PC-3 (cell line): ENCODE measurements around the gene DGKB. TPM values are rescaled to one million over a fixed set of nuclear protein-coding genes. Genes with fewer than 3 reads are reported as not detected.
"Not testable (repeated sequence)": the region's sequence is repeated elsewhere in the genome, so short reads cannot be mapped to it uniquely, and the experiment has no call there.

ENCODE experiments used
- ATAC-seq: fragments of 200-7000 bp; cut with Tn5 transposase; 2 replicates; pipeline ENCODE4 v1.9.1; 2020; ENCODE audit warnings: mild to moderate bottlenecking, moderate library complexity
- BruUV-seq: library from RNA; stranded (reverse); fragments of 400-500 nt; replicated peaks from 2 replicates; lab custom pipeline; 2021; lab: Mats Ljungman, UMichigan
- CTCF ChIA-PET: fragments of 300-600 bp; sonication (Branson Sonifier 250); formaldehyde crosslinking; loops from one replicate; lab custom pipeline; 2022; ENCODE audit warnings: antibody characterized with exemption; lab: Charles Lee
- POLR2A ChIA-PET: fragments of 300-600 bp; sonication (Branson Sonifier 250); formaldehyde crosslinking; loops from one replicate; lab custom pipeline; 2022; ENCODE audit warnings: antibody characterized with exemption; ENCODE audit not compliant: unreplicated experiment; lab: Charles Lee
- DNase-seq: peaks from one replicate; pipeline ENCODE4 v3.0.0-alpha.2; 2015
- H2AFZ ChIP-seq: fragments of 300-600 bp; sonication (generic); 2 replicates; pipeline ENCODE4 v1.6.0; 2016; ENCODE audit warnings: antibody characterized with exemption, low read length
- H3F3A ChIP-seq: fragments of 300-600 bp; sonication (generic); one replicate; pipeline ENCODE4 v1.6.0; 2017; ENCODE audit warnings: antibody characterized with exemption, low read length, control low read depth, mild to moderate bottlenecking; ENCODE audit not compliant: unreplicated experiment
- H3K27ac ChIP-seq: fragments of 300-600 bp; sonication (generic); 2 replicates; pipeline ENCODE4 v1.5.1; 2016; ENCODE audit warnings: mild to moderate bottlenecking, low read length
- H3K27me3 ChIP-seq: fragments of 300-600 bp; sonication (generic); 2 replicates; pipeline ENCODE4 v1.6.1; 2016; ENCODE audit warnings: low read length, mixed read lengths
- H3K36me3 ChIP-seq: fragments of 300-600 bp; sonication (generic); 2 replicates; pipeline ENCODE4 v1.6.1; 2016; ENCODE audit warnings: low read depth, mixed run types, low read length, mixed read lengths
- H3K4me1 ChIP-seq: fragments of 300-600 bp; sonication (generic); 2 replicates; pipeline ENCODE4 v1.5.1; 2016; ENCODE audit warnings: low read length; ENCODE audit not compliant: insufficient read depth
- H3K4me2 ChIP-seq: fragments of 300-600 bp; sonication (generic); 2 replicates; pipeline ENCODE4 v1.6.0; 2016; ENCODE audit warnings: low read length
- H3K4me3 ChIP-seq: fragments of 300-600 bp; sonication (generic); 2 replicates; pipeline ENCODE4 v1.5.1; 2016; ENCODE audit warnings: mild to moderate bottlenecking, low read length, mixed read lengths
- H3K79me2 ChIP-seq: fragments of 300-600 bp; sonication (generic); 2 replicates; pipeline ENCODE4 v1.6.1; 2017; ENCODE audit warnings: low read length, mixed read lengths
- H3K9ac ChIP-seq: fragments of 300-600 bp; sonication (generic); 2 replicates; pipeline ENCODE4 v1.6.0; 2016; ENCODE audit warnings: mild to moderate bottlenecking, low read length
- H3K9me2 ChIP-seq: fragments of 300-600 bp; sonication (generic); replicated peaks from 2 replicates; pipeline ENCODE4 v1.6.1; 2016; ENCODE audit warnings: mixed run types, low read length, mixed read lengths
- H3K9me3 ChIP-seq: fragments of 300-600 bp; sonication (generic); 2 replicates; pipeline ENCODE4 v1.6.1; 2016; ENCODE audit warnings: low read length, mixed read lengths
- H4K20me1 ChIP-seq: fragments of 300-600 bp; sonication (generic); 2 replicates; pipeline ENCODE4 v1.6.1; 2016; ENCODE audit warnings: low read length, mixed read lengths
- EZH2 ChIP-seq: fragments of 300-600 bp; sonication (generic); IDR thresholded peaks from one replicate; pipeline ENCODE4 v1.6.1; 2017; ENCODE audit warnings: antibody characterized with exemption, mild to moderate bottlenecking, low read length; ENCODE audit not compliant: unreplicated experiment
- EZH2phosphoT487 ChIP-seq: fragments of 300-600 bp; sonication (generic); IDR thresholded peaks from 2 replicates; pipeline ENCODE4 v1.6.1; 2018; ENCODE audit warnings: mild to moderate bottlenecking, antibody characterized with exemption, low read length, borderline replicate concordance
- intact Hi-C: fragments of 100-400 bp; cut with micrococcal nuclease; formaldehyde crosslinking; loops from 2 replicates; pipeline ENCODE4 v1.9.0; 2023
- total RNA-seq: library from RNA; depleted of rRNA; stranded (reverse); fragments of >200 nt; gene quantifications from 2 replicates; pipeline ENCODE4 v1.2.3, GENCODE V29; 2014
- TF ChIP-seq, protein P1 (sequence below): fragments of 300-600 bp; sonication (generic); conservative IDR thresholded peaks from 2 replicates; pipeline ENCODE4 v1.5.1; 2017; ENCODE audit warnings: antibody characterized with exemption, low read depth, mild to moderate bottlenecking, low read length

The DGKB gene
- total RNA-seq, 1 experiment from 2014 or later: 0.15 TPM

DNA sequence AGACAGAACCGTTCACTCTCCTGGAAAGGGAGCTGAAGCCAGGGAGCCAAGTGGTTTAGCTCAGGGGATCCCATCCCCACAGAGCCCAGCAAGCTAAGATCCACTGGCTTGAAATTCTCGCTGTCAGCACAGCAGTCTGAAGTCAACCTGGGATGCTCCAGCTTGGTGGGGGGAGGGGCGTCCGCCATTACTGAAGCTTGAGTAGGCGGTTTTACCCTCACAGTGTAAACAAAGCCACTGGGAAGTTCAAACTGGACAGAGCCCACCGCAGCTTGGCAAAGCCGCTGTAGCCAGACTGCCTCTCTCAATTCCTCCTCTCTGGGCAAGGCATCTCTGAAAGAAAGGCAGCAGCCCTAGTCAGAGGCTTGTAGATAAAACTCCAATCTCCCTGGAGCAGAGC, 443.7 kb downstream of the DGKB start:
- H4K20me1 ChIP-seq, H3K9ac ChIP-seq, H3F3A ChIP-seq, H3K27me3 ChIP-seq, DNase-seq, H3K4me2 ChIP-seq, H3K79me2 ChIP-seq, POLR2A ChIA-PET, H3K4me3 ChIP-seq, H3K36me3 ChIP-seq, BruUV-seq, H3K9me2 ChIP-seq, H3K27ac ChIP-seq, H3K4me1 ChIP-seq, ATAC-seq, H3K9me3 ChIP-seq, H2AFZ ChIP-seq: not testable (repeated sequence)
- CTCF ChIA-PET: interaction anchor here (1.0 kb wide), 1 partner anchor 233 kb away, joined by 4 read pairs; no protein-coding TSS in a partner anchor
- intact Hi-C loops: loop anchor here (1.0 to 10.0 kb wide), 7 partner anchors 167 to 1177 kb away; no protein-coding TSS in a partner anchor

DNA sequence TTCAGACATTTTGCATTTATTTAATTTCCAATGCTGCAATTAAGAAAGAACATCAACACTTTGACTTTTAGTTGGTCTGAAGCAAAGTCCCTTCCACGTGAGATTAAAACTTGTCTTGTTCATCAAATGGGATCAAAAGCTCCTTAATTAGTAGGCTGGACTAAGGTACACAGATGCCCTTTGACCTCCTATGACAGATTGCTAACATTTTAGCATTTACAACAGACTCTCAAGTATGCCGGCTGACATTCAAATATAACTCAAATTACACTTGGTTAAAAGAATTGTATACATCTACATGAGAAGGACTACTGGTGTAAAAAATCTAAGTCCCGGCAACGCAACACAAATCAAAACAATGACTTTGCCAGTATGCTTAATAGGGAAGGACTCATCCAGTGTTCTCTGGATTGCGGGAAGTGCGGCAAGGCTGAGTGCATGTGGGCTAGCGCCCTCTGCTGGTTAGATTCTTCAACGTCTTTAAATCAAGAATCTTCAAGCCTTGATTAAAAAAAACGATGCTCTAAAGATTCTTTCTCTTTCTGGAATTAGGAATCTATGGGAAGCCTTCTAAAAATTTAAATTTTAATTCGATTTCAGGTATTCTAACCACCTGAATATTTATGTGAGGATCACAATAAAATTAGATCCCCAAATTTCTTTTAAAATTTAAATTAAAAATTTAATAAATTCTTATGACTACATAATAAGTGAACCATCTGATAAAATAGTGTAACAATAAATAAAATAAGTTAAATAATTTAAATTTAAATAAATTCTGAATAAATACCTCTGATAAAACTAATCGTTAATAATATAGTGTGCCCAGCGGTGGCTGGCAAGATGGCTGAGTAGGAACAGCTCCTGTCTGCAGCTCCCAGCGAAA, 444.7 kb downstream of the DGKB start:
- Histone ChIP-seq H3K79me2 (no peaks in the 10 kb centered on the region), H3K9ac (no peak overlapping the region), H4K20me1 (no peaks in the 10 kb centered on the region), H3K4me1 (0 out of 2 replicates have a peak, but pooled peaks cover 4% of the 10 kb centered on the region), H2AFZ (peak overlapping the region; percentile 91), H3F3A (no peaks in the 10 kb centered on the region), H3K9me3 (no peaks in the 10 kb centered on the region), H3K36me3 (no peaks in the 10 kb centered on the region), H3K27me3 (no peaks in the 10 kb centered on the region), H3K9me2 (no peaks in the 10 kb centered on the region), H3K4me3 (peak overlapping the region; percentile 60), H3K4me2 (peak overlapping the region; percentile 80), H3K27ac (no peak overlapping the region)
- DNase-seq (peak; percentile 84), ATAC-seq (peak; percentile 92)
- CTCF ChIA-PET: interaction anchor here (1.0 kb wide), 1 partner anchor 234 kb away, joined by 4 read pairs; no protein-coding TSS in a partner anchor
- no TSS peak for BruUV-seq
- no peak for TF ChIP-seq EZH2phosphoT487
- TF ChIP-seq, protein P1, sequence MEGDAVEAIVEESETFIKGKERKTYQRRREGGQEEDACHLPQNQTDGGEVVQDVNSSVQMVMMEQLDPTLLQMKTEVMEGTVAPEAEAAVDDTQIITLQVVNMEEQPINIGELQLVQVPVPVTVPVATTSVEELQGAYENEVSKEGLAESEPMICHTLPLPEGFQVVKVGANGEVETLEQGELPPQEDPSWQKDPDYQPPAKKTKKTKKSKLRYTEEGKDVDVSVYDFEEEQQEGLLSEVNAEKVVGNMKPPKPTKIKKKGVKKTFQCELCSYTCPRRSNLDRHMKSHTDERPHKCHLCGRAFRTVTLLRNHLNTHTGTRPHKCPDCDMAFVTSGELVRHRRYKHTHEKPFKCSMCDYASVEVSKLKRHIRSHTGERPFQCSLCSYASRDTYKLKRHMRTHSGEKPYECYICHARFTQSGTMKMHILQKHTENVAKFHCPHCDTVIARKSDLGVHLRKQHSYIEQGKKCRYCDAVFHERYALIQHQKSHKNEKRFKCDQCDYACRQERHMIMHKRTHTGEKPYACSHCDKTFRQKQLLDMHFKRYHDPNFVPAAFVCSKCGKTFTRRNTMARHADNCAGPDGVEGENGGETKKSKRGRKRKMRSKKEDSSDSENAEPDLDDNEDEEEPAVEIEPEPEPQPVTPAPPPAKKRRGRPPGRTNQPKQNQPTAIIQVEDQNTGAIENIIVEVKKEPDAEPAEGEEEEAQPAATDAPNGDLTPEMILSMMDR: peak; percentile 85
- intact Hi-C loops: loop anchor here (1.0 to 10.0 kb wide), 9 partner anchors 166 to 1176 kb away; no protein-coding TSS in a partner anchor
- POLR2A ChIA-PET: no interaction called here

DNA sequence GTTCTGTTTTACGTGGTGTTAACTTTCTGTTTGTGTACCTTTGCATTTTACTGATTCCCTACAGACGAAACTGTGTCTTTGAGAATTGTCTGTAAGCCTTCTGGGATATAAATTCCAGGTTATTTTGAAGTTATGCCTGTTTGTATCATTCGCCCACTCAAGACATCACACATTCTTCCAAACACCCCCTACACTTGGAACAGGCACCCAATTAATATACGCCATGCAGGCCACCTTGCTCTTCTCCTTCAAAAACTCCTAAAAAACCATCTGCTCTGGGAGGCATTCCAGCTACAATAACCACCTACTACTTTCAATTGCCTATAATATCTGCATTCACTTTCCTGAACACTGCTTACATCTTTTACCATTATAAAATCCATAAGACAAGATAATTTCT, 453.3 kb downstream of the DGKB start:
- Histone ChIP-seq H4K20me1 (no peaks in the 10 kb centered on the region), H3K36me3 (no peaks in the 10 kb centered on the region), H2AFZ (no peak overlapping the region), H3K9me2 (no peaks in the 10 kb centered on the region), H3K9me3 (no peaks in the 10 kb centered on the region), H3K4me3 (no peak overlapping the region), H3K27me3 (no peaks in the 10 kb centered on the region), H3F3A (no peaks in the 10 kb centered on the region), H3K9ac (no peak overlapping the region), H3K4me1 (no peaks in the 10 kb centered on the region), H3K4me2 (no peak overlapping the region), H3K27ac (no peak overlapping the region), H3K79me2 (no peaks in the 10 kb centered on the region)
- DNase-seq (no peak), ATAC-seq (no peak)
- BruUV-seq: no TSS peak
- no peak for TF ChIP-seq EZH2
- no peak for TF ChIP-seq EZH2phosphoT487
- TF ChIP-seq, protein P1: no peak
- ChIA-PET CTCF (no interaction called here), POLR2A (no interaction called here)
- intact Hi-C loops: no loop called here
